ENCODE data around the gene CELF2.

The CELF2 gene

DNA sequence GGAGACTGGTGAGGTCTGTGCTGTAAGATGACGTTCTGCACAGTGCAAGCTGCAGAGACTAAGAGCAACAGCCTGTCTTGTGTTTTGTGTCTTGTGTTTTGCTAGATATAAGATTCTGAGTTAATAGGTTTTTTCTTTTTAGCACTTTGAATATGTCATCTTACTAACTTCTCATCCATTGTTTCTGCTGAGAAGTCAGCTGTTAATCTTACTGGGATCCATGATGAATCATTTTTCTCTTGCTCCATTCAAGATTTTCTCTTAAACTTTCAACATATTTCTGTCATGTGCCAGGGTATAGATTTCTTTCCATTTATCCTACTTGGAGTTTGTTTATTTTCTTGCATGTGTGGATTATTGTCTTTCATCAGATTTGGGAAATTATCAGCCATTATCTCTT is 290.3 kb downstream of the CELF2 start:
- DNase-seq, result no peak

DNA sequence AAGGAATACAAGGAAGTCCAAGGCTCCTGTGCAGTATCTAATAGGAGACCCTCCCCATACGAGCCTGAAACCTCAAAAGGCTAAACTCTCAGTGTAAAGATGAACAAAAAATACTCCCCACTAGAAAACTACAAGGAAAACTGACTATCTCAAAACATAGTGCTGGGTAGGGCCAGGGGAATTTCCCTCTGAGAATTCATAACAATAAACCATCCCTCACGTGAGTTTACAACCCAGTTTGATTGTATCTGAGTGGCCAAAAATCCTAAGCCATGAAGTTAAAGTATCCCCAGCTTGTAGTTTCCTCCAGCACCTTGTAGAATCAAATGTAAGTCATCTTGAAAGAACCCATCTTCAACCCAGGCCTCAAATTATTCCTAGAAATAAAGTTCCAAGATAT is 293.4 kb downstream of the CELF2 start:
- DNase-seq, result no peak

DNA sequence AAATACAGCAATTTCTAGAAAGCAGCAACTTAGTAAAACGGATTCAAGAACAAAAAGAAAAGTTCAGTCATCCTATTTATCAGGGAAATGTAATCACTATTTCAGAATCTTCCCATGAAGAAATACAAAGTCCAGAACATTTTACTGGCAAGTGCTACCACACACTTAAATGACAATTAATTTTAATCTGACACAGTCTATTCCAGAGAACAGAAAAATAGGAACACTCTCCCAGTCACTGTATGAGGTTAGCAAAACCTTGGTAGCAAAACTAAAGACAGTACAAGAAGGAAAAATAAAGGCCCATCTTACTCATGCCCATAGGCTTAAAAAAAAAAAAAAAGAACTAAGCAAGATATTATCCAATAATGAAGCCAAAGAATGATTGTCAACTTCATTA is 295.8 kb downstream of the CELF2 start:
- no peak for DNase-seq

DNA sequence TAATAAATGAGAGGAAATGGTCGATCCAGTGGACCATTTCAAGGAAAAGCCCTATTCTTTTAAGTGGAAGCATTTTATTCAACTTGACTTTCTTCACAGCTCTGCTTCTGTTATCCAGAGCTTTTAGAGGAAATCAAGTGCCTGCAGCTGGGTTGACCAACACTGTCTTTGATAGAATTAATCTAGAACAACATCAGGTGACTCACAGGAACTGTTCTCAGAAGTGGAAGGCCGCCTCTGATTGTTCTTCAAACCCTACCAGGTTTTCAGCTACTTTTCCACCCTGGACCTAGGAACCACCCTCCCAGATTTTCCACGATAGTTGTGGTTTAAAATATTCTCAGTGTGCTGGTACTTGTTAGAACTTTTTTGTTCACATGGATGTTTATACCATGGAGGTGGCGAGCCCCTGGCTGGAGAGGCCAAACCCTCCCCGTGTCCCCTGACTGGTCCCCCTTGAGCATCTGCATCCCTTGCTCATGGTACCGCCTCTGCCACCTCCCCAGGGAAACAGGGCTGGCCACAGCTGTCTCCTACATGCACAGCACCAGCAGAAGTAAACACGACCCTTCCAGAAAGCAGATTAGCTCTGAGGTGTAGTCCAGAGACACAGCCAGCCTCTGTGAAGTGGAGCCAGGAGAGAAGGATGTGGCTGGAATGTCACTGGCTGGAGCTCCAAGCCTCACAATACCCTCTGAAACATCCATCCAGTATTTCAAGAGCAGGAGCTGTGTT is 300.4 kb downstream of the CELF2 start:
- no peak for DNase-seq

DNA sequence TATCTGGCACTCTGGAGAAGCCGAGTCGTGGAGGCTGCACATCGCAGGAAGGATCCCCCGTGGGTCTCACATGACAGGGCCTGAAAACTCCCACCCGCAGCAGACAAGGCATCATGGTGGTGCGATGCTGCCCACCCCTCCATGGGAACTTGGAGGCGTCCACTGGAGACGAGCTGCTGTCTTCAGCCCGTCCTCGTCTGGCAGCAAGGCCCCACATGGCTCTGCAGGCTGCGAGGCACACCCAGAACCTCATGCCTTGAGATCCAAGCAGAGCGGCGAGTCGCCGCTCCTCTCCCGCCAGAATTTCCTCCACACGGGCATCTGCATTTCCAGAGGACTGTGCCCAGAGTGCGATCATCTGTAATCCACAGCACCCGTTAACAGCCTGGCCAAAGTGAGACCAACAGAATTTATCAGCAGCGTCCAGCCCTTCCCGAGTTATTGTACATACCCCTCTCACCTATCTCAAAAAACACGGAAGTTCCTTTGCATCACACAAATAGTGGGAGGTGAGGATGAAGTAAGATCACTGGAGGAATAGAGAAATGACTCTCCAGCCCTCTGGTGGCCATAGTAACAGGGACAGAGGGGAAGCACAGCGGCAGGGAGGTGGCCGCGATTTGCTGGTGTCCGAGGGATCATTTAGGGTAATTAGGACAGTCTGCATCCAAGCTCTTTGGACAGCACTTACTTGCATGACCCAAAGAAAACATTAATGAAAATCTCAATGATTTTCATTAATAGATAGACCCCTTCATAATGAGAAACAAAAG is 301.3 kb downstream of the CELF2 start:
- DNase-seq, result no peak

DNA sequence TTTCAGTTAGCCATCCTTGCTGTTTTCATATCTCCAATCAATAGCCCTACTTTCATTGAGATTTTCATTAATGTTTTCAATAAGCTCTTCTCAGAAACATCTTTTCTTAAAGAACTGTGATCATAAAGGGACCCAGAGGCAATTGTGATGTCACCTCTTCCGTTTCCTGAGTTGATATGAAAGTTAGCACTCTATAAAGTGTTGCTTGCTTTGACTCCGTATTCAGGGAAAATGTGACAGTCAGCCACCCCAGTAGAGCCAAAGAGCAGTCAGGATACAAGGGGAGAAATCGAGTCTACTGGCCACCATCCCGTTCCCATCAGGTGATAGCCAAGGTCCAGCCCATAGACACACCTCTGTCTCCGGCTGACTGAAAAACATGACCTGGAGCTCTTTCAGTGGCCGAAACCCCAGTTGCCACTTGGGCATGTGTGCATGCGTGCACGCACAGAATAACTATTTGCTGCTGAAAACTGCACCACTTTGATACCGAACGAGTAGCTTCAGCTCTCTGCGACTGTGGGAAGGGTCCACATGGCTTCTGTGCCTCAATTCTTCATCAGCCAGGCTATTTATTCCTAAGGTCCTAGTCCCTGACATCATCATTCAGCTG is 302.4 kb downstream of the CELF2 start:
- DNase-seq, result no peak

DNA sequence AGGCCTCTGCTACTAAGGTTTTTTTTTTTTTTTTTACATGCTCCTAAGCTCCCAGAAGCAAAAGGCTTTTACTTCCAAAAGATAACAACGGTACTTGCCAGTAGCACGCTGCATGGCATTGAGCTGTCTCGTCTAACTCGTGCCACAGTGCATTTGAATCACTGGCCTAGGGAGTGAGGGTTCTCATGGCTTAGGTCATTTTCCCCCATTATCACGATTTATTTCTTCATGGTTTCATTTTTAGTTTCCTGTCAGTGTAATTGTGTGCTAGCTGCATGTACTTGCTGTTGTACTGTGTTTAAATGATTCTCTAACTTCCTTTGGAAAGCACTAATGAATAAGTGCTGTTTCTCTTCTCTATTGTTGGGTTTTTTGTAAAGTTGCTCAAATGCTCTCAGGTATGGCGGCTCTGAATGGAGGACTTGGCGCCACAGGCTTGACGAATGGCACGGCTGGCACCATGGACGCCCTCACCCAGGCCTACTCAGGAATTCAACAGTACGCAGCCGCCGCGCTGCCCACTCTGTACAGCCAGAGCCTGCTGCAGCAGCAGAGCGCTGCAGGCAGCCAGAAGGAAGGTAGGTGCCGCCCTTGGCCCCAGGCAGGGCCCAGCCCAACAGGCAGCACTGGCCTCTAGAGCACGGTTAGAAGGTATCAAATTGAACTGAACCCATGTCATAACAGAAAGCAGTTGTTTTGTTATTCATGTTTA is 303.3 kb downstream of the CELF2 start:
- no peak for DNase-seq

DNA sequence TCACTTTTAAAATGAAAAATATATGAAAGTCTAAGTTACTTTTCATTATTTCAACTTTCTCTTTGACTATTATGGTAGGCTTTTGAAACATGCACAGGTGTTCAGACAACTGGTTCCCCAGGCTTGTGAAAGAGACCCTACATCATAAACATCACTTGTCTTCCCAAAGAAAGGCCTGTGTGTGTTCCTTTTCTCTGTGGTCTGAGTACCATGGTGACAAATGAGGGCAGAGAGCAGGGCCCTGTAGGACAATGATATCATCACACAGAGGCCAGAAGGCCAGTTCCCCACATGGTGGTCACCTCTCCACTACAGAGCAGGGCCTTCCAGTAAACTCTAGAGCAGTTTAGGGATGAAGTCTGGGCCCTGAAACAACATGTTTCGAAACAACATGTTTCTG is 305.0 kb downstream of the CELF2 start:
- no peak for DNase-seq

DNA sequence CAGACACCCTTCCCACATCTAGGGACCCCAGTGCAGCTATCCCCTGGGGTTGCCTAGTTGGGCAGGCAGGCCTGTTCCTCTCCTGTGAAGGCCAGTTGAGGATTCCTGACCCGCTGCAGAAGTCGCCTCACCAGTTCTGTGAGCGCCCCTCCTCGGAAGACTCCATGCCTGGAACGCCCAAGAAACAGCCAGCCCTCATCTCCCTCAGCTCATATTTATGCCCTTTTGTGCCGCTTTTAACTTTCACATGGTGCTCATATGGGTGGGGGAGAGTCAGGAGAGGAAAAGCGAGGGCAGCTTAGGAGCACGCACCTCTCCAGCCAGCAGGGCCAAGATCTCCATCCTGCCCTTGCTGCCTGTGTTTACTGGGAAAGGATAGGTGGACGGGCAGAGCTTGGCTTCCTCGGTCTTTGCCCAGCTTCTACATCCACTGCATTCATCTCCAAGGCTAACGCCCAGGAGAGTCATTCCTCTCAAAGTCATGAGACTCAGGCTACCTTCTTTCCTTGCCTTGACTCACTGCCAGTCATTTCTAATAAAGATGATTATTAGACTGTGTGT is 307.2 kb downstream of the CELF2 start:
- DNase-seq, result no peak

DNA sequence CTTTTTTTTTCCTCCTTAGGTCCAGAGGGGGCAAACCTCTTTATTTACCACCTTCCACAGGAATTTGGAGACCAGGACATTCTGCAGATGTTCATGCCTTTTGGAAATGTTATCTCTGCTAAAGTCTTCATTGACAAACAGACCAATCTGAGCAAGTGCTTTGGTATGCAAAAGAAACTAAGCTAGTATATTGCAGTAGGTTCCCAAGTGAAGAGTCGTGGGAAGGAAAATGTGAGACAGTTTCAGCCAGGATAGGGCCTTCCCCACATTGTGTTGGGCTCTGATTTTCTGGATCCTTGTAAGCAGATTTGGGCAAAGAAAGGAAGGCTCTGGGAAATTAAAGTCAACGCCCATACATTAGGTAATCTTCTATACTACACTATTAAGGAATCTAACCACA is 308.1 kb downstream of the CELF2 start:
- DNase-seq, result no peak

DNA sequence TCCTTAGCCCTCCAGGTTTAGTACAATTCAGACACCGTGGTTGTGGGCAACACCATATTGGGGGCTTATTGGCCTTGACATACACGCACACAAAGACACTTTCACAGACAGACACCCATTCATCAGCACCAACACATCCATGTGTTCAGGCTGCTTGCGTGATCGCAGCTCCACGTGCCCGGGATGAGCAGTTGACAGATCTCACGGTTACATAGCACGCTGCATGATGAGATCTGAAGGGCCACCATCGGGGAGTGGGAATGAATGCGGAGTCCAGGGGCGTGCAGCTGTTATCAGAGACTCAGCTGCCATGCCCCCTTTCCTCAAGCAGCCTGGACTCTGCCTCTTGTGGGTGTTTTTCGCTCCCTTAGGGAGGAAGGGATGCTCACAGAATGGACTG is 308.6 kb downstream of the CELF2 start:
- DNase-seq, result no peak

DNA sequence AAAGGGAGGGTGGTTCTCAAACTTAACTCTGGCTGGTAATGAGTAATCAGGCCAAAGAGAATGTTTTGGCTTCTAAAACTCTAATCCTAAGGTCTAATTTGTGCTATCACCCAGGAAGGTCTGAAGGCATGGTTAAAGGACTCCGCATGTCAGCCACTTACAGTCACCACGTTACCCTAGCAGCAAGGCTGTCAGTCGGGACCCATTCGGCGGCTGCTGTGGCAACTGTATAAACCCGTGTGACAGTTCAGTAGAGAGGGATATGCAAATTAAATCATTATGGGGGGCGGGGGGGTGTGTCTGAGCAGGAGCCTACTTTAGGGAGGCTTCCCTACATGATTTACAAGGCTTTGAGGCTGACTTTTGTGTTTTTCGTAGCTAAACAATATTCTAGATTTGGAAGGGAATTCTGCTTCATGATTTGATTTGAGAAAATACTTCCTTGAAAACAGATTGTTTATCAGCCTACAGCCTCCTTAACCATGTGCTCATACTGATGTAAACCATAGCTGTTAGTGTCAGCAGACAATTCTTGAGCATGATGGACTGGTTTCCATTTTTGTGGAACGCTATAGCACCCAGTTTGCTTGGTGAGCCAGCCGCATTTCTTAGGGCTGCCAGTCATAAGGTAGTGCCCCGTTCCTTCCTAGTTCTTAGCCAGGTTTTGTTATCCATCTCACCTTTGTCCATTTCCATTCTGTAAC is 309.4 kb downstream of the CELF2 start:
- DNase-seq, result no peak

DNA sequence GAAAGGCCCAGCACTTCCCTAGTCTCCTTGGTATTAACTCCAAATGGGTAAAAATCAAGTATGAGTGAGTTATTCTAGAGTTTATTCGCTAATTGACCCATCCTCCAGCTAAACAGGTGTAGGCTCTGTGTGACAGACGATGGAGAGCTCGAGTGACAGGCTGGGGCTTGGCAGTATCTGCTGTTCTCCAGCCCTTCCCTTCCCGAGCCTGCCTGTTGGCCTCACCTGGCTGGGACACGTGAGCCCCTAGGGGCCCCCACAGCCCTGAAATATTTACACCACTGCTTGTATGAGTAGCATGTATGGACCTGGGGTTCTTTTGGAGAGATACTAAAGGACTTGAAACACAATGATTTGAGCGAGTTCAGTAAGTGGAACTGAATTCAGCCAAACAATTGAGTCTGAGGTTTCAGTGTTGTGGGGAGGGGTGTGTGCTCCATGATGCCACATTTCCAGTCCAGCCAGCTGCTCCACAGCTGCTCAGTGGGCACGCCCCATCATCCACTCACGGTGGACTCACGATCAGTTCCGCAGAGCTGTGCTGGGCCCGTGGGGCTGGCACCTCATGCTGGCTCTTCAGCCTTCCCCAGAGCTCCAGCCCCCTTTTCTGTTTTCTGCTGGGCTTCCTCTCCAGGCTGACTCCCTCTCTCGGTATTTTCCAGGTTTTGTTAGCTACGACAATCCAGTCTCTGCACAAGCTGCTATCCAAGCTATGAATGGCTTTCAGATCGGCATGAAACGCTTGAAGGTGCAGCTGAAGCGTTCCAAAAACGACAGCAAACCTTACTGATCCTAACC is 310.8 kb downstream of the CELF2 start:
- no peak for DNase-seq

DNA sequence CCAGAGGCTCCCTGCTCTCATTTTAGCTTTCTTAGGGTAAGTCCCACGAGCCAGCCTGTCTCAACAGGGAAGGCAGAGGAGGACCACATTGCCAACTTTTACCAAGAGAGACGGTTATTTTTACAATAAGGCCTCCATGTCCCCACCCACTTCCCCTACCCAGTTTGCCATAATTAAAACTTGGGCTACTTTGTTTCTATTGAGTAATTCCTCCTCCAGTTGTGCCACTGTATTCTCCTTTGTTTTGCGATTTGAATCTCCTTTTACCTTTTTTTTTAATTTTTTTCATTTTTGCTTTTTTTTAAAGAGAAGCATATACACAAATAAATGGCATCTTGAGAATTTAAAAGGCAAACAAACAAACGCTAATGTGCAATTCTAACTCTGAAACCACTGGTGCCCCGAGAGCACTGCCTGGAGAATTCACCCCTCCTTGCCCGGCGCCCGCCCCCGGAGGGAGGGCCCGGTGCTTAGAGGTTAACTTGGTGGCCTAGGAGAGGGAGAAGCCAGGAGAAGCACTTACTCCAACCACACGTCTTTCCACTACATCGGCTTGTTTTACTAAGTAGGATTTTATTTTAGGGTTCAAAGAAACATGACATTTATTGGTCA is 311.5 kb downstream of the CELF2 start:
- DNase-seq, result no peak

DNA sequence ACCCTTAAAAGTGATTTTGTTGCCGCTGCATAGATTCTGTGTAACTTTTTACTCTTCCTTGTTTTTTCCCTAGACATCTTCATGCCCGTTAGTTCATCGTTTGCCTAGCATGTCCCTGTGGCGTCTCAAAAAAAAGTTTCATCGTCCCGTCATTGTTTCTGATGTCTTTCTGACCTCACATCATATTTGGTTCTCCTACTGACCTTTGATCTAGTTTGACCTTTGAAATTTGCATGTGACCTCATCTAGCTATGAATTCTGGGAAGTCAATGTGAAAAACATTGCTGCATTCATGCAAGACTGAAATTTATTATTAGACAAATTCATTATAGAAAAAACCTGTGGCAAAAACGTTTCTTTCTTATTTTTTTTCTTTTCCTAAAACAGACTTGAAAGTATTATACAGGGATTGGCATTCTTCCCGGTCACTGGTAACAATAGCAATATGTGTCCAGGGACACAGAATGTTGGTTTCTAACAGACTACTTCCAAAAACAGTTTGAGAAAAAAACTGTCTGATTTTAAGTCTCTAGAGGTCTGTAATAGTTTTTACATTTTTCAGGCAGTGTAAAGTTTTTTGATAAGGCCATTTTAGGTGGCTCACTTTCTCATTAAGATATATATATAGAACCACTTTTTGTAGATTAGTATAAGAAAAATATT is 312.8 kb downstream of the CELF2 start:
- DNase-seq, result no peak

DNA sequence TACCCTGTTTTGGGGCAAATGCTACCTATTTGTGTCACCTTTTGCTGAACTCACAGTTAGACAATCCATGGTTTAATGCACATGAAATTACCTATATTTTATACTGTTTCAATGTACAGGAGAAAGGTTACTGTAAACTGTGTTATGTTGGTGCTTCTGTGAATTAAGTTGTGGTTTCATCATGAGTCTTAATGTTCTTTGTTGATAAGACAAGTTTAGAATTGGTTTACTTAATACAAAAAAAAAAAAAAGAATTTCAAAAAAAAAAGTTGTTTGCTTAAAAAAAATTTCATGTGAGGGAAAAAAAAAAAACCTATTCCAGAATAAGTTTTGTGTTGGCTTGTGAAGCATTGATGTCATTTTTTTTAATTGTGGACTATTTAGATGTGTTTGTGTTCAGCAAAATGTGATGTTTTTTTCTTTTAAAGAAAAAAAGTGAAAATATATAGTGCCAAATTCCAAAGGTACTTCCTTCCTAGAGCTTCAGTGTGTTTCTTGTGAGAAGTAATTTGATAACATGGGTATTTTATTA is 313.4 kb downstream of the CELF2 start:
- DNase-seq, result no peak

DNA sequence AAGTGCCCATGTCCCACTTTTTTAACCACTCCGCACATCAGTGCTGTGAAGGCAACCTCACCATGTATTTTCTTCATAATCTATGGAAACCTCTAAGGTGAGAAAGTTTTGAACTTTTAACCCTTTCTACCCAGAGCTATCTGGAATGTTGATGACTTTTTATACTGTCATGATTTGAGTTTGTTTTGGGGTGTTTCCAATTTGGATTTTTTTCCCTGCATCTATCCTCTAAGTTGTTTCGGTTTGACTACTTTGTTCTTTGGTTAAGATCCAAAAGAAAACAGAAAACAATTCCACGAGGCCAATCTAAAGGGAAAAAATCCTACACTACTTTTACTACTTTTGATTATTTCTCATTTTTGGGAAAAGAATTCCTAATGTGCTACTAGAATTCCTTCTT is 314.1 kb downstream of the CELF2 start:
- DNase-seq, result no peak

DNA sequence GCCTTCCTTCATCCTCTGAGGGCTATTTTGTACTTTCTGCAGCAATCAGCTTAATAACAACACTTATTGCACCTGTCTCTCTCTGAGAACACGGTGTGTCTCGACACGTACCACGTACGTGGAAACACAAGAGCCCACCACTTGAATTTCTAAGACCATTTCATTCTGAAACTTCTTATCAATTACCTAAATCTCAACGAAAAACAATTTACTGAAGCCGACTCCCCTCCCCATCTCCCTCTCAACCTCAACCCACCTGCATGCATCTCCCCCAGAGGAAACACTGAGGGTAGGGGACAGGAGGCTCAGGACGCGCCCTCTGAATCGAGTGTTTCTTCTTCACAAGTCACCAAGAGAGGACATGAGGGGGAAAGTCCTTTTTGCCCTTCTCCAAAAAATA is 315.2 kb downstream of the CELF2 start:
- no peak for DNase-seq

DNA sequence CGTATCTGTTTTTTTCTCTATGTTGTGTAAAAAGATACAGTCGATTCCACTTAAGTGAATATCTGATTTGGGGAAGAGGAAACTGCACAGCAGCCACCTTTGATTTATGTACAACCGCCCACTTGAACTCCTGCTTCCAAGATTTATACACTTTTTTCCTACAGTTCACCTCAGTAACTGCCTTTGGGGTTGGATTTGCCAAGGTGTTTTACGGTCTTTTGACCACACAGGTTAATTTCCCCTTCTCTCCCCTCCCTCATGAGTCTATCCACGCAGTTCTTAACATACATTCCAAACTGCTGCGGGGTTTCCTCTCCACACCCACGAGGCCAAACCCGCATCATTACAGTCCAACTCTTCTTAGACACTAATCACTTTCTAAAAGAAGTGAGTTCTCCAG is 316.8 kb downstream of the CELF2 start:
- no peak for DNase-seq

DNA sequence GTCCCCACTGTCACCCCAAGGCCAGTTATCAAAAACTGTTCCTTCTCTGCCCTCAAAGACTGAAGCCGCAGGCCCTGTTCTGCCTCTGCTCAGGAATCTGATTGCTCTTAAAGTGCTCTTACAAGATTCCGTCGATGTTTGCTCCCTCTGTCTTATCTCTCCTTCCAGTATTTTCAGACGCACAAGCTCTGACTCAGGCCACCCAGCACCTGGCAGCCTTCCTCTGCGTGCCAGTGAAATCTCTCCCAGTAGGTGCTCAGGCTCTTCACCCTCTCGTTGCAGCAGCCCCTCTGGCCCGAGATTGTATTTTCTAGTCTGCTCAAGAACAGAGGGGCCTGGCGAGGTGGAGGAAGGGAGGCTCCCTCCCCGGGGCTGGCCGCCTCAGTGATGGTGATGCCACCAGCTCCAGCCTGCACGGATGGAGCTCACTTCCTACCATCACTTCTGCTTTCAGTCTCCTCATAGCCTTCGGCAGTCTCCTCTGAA is 317.5 kb downstream of the CELF2 start:
- DNase-seq, result no peak
